ENCODE results near the gene SNX30.

Gene SNX30

DNA sequence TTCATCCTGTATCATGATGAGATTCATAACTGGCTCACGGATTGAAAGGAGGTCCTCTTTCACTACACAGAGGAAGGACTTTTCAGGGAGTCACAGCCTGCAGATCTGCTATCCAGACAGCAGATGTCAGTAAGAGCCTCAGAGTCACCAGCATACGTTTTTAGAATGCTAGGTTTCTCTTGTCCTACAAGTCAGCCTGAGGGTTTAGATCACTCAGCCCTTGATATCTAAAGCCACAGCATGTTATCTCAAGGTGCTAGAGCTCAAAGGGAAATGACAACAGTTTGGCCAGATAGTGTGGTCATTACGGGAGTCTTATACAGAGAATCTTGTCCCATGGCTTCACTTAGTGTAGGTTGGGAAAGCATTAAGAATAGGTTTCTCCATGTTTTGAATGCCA, 171.0 kb downstream of the SNX30 start:
- Histone ChIP-seq H3K9ac (ENCODE audit: low read depth, low read length) (no peak overlapping the region), H3K36me3 (ENCODE audit: insufficient read depth, low read length) (no peaks in the 10 kb centered on the region), H3K4me1 (ENCODE audit: control insufficient read depth, insufficient read depth, low read length) (no peaks in the 10 kb centered on the region), H3K27me3 (ENCODE audit: control insufficient read depth, insufficient read depth, low read length) (peaks cover 32% of the 10 kb centered on the region), H3K4me2 (ENCODE audit: low read length) (no peak overlapping the region), H3K4me3 (ENCODE audit: low read length) (no peak overlapping the region), H3K9me3 (replicated peaks; ENCODE audit: low read length) (no peaks in the 10 kb centered on the region)
